Fibroblast of gingiva (primary cell): ENCODE results near the gene FRY.
A peak's percentile ranks its signal among the peaks of the same experiment; 100 is the strongest.

Experiments
- DNase-seq: peaks from one replicate; pipeline ENCODE4 v3.0.0-alpha.2; 2011; ENCODE audit warnings: low read depth

The FRY gene

DNA sequence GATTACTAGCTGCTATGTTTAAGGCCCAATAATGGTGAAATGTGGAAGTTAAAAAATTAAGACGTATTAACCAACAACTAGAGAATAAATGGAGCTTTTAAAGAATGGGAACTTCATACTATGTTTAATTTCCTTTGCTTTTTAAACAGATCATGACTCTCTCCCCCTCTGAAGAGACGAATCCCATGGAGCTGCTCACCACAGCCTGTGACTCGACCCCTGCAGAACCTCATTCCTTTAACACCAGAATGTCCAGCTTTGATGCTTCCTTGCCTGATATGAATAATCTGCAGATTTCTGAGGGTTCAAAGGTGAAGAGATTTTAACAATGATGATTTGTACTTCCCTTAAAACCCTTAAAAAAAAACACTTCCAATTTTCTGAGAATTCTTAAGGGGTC, 230.6 kb downstream of the FRY start:
- no peak for DNase-seq

DNA sequence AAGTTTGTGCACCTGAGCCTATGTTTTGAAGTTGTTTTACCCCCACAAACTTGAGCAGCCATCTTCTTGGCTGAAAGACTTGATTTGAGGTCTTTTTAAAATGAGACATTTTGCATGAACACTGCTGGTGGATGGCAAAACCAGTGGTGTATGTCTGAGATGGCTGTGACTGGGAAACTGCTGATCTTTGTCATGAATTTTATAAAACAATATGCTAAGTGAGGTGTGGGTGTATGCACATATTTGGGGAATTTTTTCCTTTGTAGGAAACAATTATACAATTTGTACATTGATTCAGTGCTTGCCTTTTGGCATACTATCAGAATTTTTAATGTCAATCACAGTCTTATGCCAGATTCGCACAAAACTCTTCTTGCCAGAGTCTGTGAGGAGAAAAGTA, 231.0 kb downstream of the FRY start:
- DNase-seq = no peak

DNA sequence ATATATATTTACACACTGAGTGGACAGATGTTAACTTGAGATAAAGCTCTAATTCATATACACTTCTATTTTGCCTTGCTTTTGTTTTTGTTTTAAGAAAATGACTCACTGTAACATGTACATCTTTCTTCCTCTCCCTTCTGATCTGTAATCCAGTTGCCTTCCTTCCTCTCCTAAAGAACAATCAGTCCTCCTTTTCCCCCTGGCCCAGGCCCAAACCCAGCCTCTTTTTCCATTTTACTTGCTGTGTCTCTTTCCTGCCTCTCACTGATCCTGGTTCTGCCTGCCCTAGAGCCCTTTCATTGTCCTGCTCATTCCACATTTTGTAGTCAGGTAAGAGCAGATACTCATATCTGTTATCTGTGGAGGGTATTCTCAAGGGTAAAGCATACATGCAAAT, 232.8 kb downstream of the FRY start:
- DNase-seq = peak; percentile 8

DNA sequence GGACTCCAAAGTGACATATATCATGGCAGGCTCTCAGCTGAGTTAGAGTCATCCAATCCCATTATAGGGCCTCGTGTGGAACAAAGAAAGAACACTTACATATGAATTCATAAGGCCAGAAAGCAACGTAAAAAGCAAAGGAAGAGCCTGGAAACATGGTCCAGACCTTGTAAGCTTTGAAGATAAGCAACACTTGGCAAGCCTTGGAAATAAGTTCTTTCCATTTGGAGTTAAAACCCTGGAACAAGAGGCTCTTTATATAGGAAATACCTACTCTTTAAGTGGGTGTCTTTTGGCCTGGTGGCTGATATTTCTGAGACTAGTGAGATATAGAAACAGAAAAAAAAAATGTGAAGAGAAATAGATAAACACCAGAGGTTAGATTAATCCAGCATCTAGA, 234.2 kb downstream of the FRY start:
- no peak for DNase-seq

DNA sequence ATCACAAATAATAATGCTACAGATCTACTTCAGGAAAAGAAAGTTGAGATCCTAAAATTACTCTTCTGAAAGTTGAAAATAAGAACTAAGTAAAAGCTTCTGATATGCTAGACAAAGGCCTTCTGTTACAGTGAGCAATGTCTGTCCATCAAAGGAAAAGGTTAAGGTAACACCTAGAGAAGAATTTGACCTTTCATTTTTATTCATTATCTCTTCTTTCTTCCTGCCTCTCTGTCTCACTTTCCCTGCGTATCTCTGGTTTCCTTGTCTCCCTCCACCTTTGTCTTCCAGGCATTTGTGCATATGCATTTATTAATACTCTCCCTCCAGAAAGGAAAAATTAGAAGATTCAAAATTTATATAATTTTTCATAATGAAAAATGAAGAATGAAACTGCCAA, 234.6 kb downstream of the FRY start:
- DNase-seq = no peak

DNA sequence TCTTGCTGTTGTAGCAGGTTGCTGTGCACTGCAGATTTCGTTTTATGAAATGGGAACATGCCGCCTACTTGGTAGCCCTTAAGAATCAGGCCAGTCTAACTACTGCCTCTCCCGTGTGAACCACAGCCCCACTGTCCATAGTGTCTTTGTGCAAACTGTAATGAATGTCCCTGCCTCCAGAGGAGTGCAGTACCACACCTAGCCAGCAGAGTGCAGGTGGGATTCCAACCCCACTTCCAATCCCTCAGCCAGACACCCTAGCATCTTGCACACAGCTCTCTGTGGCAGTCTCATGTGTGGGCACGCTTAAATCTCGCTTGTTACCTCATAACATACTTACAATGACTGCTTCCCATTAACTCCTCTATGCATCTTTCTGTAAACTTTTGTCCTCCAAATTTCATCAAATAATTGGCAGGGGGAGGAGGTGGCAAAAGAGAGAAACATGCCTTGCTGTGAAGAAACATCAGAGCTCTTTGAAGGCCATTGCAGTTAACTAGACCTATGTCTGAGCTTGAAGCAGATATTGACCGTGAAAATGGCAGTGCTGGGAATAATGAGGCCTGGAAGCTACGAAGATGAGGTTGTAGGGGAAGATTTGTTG, 236.4 kb downstream of the FRY start:
- DNase-seq = no peak

DNA sequence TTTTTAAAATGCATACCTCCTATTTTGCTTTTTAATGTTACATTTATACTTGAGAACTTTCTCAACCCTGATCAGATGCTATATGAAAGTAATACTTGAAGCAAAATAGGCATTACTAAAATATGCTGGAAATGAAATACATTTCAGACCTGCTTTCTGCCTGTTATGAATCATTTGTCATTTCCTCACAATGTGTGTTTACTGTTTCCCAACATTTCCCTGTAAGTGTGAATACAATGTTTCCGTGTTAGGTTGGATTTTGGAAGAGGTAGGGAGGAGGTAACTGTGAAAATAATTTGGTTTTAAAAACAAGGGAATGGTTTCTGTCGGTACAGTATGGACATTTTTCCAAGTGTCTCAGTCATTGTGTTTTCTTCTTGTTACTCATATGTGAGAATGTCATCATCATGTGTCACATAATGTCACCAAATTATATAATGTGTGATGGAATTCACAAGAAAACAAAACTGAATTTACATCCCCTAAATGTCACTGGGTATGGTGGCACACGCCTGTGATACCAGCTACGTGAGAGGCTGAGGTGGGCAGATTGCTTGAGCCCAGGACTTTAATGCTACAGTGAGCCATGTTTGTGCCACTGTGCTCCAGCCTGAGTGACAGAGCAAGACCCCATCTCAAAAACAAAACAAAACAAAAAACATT, 240.6 kb downstream of the FRY start:
- DNase-seq = peak; percentile 8

DNA sequence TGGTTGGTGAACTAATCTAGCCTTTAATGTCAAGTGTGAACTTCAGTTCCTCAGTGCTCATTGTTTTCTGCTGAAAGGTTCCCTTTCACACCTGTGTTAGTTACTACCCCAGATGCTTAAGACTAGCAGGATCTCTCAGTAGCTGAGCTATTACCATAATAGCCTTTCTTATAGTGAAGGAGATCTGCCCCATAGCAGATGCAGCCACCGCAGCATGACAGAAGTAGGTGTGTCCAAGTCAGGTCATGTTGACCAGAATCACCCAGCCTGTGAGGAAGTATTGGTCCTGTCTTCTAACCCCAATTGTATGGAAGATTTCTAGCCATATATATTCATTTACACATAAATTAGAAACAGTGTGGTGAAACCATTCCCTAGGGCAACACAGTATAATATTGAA, 246.3 kb downstream of the FRY start:
- DNase-seq = no peak

DNA sequence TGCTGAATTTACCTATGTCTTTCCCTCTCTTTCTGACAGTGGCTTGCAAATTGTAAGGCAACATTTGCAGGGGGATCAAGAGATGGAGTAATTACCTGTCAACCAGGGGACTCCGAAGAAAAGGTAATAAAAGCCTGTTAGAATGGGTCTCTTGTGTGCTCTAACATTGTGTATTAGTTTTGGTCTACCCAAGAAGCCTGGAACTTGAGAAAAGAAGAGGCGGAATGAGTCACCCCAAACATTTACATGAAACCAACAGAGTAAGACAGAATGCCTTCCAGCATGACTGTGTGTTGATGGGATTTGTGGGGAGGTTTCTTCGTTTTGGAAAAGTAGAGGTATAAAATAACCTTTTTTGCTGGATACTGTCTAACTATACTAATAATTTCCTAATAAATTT, 246.9 kb downstream of the FRY start:
- no peak for DNase-seq

DNA sequence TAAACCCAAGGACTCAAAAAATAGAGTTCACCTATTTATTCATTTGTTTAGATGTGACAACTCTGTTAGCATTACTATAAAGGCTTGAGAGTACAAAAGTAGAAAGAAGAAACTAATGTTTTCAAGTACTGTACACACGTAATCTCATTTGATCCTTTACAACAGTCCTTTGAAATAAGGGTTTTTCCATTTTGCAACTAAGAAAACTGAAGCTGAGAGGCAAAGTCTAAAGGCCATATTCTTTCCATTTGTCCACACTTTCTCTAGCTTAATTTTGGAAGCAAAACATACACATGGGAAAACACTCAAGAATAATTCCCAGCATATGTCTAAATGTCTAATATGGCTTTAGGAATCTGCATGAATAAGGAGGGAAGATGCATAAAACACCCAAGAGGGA, 249.5 kb downstream of the FRY start:
- DNase-seq = no peak

DNA sequence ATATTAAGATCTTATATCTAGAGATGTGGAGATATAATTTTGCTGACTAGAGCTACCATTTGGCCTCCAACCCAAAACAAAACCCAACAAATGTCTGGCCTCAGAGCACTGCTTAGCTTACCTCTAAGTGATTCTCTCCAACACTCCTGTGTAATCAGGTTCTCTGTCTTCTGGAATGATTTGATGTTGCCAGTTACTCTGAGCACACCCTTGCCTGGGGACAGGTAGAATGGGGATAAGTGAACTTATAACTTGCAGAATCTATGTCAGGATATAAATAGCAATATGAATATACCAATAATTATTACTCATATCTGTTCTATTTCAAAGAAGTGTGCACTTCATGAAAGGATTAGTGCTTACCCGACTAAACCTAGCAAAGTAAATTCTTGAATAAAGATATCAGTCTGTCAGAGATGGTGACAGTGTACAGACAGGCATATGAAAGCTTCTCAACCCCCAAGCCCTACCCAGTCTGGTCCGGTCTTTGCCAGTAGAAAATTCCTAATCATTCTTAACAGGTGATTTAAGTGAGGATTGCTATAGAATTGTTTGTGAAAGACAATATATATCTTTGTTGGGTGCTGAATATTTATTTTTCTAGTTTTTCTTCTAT, 250.6 kb downstream of the FRY start:
- no peak for DNase-seq

DNA sequence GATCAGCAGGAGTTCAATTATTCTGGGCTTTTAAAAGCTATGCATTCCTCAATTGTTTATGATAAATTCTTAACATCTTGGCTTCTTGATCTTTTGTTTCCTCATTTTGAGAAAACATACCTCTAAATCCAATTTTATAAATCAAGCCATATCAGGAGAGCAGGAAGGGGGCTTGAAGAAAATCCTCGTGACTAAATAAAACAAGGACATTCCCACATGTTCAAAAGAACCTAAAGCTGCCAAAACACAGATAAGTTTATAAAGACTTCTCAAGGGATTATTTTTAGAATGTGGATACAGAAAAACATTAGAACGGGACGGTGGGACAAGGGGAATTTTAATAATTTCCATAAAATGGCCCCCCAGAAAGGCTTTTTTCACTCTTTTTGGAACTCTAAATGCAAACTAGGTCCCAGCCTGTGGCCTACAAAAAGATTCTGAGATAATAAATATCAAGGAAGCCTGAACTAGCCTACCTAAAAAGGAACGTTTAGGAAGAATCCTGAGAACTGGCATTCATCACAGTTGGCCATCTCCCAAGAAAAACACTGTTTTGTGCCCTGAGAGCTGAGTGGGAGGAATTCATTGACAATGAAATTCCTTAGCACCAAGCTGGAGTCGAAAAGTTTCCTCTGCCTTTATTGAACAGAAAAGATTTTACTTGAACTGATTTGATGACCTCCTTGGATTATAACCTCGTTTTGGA, 253.5 kb downstream of the FRY start:
- peak; percentile 24 for DNase-seq

DNA sequence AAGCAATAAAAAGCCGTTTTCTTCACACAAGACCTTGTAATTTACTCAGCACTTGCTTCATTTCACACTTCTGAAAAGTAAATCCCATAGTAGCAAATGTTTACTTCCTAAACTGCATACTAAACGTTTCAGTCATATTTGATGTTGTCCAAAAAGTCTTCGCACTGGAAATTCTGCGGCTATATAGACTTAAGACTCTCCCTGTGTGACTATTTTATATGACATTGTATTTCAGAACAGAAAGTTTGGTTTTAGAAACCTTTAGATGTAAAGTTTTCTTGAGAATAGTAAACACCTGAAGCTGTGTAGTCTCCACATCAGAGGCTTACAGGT, 254.0 kb downstream of the FRY start:
- DNase-seq = no peak

DNA sequence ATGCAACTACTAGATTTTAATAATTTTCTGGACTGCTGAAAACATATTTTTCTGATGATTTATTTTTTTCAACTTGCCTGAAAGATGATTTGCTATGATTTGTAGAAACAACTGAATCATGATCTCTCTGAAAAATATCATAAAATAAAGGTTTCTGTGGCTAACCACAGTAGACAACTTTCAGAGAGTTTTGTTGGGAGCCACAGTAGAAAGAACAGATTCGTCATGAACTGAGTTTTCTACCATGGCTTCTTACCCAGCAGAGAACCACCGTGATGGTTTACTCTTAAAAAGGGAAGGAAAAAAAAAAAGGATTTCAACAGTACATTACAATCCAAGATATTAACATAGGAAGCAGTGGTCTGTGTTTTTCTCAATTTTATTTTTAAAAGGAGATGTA, 265.6 kb downstream of the FRY start:
- no peak for DNase-seq

DNA sequence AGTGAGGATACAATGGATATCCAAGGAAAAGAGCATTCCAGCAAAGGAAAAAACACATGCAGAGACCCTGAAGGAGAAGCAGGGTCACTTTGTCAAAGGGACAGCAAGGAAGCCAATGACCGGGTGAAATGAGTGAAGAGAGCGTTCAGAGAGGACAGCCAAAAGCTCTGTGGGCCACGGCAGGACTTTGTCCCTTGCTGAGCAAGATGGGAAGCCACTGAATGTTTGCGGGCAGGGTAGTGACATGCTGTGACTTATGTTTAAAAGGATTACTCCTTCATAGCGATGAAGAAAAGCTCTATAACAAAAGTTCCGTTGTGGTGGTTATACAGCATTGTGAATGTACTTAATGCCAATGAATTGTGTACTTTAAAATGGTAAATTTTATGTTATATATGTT, 267.1 kb downstream of the FRY start:
- no peak for DNase-seq

DNA sequence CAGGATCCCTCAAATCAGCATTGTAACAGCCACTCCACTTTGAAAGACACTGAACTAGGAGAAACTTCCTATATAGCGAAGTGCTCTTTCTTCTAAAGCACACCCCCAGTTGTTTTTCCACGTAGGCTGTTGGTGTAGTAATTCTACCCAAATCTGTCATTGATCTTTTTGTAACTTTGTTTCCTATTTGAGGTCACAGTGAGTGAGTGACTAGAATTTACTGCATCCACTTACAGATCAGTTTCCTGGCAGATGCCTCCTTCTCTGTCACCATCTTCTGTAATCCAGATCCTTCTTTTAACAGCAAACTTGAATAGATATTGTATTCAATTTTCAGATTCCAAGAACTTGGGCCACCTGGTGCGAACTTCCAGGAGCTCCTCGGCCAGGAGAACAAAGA, 268.3 kb downstream of the FRY start:
- no peak for DNase-seq

DNA sequence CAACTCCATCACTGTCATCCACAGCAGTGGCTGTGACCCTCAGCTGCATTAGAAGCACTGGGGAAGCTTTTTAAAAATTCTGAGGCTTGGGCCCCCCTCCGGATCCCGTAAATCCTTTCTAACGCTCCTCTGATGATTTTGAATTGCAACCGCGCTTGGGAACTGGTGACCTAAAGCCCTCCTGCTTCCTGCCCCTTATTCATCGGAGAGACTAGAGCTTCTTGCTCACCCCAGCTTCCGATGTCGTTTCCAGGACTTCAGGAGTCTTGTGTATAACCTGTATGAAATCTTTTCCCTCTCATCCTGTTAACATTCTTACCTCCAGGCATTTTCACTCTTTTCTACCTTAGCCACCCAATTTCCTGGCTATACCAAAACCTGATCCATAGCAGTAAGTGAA, 268.8 kb downstream of the FRY start:
- no peak for DNase-seq

DNA sequence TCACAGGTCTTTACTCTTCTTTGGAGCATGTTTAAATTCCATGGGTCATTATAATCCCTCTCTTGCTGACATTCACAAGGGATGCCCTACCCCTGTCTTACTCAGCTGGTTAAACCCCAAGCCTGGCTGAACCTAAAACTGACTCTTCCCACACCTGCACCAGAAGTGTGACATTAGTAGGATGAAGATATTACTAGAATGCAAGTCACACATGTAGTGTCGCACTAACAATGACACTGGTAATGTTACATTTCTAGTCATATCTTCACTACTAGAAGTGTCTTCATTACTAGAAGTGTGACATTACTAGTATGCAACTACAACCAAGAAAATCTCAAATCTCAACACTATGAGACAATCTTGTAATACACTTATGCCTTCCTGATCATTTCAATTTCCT, 269.3 kb downstream of the FRY start:
- no peak for DNase-seq

DNA sequence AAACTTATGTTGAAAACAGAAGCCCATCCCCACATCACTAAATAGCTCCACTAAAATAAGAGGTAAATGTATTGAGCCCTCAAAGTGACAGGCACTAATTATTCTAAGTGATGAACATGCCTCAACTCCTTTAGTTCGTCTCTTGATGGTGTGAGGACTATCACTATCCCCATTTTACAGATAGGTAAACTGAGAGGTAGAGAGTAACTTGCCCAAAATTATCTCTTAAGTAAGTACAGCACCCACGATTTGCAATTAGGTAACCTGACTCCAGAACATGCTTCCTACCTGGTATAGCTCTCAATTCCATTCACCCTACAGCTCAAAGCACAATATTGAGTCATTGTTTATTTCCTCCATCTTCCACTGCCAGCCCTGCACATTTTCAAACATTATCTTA, 270.9 kb downstream of the FRY start:
- DNase-seq = no peak

DNA sequence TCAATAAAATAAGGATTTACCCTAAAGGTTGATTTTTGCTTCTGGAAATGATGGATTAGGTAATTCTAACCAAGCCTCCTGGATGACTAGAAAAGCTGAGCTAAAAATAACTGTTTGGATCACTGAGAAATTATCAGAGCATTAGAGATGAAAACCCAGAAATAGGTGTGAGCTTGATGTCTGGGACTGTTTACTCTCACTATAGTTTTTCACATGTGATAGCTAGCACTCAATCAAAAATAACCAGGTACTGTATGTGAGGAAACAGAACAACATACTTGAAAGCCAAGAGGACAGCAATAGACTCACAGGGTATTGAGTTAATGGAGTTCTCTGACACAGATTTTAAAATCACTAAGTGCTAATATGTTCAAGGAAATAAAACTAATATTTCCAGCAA, 274.1 kb downstream of the FRY start:
- no peak for DNase-seq

DNA sequence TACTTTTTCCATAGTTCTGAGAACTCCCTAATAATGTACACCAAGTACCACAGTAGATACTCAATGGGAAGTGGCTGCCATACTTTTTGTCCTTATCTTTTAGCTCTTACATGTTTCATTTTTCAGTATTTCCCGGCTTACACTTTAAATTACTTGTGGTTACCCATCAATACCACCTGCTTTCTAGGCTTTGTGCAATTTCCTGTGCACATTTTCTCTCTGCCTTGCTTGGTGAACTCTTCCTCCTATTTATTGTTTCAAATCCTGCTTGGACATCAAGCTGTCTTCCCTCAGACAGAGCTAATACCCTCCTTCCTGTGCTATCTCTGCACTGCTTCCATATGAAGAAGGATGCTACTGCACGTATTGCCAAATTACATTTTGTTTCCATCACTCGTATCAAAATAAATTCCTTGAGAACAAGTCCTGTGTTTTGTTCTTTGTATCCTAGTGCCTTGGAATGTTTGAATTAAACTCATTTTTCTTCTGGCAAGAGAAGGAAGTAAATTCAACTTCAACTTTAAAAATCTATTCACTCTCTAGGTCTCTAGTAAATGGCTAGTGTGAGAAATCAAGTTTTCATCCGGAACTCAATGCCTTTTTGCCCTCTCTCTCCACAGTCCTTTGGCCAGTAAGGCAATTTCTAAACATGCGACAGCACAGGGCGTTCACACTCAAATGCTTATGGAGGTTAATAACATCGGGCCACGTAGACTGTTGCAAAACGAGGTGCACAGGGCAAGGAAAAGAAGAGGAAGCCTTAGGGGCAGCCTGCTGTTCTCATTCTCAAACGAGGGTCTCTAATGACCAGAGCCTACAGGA, 277.9 kb downstream of the FRY start:
- DNase-seq = peak; percentile 40

DNA sequence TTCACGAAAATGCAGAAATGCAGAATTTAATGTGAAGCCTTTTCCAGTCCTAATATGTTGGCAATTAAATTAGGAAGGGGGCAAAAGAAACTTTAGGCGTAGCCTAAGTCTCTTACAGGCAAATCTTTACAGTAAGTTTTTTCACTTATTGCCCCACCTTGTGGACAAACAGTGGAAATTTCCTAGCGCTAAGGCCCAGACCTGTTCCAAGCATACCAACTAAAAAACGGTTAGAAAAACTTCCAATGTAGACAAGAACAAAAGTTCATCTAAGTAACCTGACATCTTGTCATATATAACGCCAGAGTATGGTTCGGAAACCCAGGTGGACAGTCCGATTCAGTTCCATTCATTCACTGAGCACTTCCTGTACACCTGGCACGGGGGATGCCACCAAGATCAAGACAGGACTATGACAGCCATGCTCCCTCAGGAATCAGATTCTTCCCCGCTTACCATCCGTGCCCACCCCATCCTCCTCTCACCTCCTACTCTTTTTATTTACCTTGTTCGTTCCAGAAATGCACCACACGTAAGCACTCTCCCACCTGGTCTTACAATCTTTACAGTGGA, 278.6 kb downstream of the FRY start:
- peak; percentile 58 for DNase-seq
